Urothelium cell line (cell line): ENCODE measurements around the gene RIN3.

ENCODE experiments used
- DNase-seq: peaks from one replicate; pipeline ENCODE4 v3.0.0; 2011; ENCODE audit warnings: low spot score, mixed read lengths
- FAIRE-seq: peaks from 2 replicates; lab custom pipeline; 2011; peaks lifted over from hg19 to GRCh38; lab: Jason Lieb, UNC

RIN3 gene

GRCh38 chr14:92595267-92595666 is 81.7 kb downstream of the RIN3 start:
- FAIRE-seq, result no peak
- DNase-seq, result no peak

- FAIRE-seq, result no peak
- no peak for DNase-seq
Measured at GRCh38 chr14:92596331-92596907, 82.8 kb downstream of the RIN3 start.

DNA sequence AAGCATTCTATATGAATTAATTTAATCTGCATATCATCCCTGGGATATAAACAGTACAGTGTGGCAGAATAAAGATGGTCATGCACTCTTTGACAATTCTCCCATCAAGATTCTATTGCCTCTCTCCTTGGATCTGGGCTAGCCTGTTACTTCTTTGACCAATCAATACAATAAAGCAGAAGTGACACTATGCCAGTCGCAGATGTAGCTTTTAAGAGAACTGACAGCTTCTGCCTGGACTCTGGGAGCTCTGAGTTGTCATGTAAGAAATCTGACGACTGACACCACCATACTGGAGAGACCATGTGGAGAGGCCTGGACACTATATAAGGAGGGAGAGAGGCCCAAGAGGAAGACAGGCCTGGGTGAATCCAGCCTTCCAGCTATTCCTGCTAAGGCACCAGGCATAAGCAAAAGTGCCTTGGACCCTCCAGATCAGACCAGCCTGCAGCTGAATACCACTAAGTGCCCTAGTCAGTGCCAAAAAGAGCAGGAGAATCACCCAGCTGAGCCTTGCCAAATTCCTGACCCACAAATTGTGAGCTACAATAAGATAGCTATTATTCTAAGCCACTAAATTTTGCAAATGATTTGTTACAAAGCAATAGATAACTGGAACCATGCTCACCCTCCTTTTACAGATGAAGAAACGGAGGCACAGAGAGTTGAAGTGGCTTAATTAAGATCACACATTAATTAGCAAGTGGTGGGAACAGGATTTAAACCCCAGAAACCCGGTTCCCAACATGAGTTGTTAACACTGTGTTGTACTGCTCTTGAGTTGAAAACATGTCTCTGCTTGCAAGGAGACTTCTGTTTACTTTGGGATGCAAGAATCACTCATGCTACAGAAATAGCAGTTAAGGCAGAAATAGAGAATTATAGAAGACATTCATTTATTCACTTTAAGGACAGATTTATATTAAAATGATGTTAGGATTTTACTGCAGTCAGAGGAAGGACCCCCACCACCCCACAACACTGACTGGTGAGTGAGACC is 84.6 kb downstream of the RIN3 start:
- no peak for FAIRE-seq
- DNase-seq, result no peak

DNA sequence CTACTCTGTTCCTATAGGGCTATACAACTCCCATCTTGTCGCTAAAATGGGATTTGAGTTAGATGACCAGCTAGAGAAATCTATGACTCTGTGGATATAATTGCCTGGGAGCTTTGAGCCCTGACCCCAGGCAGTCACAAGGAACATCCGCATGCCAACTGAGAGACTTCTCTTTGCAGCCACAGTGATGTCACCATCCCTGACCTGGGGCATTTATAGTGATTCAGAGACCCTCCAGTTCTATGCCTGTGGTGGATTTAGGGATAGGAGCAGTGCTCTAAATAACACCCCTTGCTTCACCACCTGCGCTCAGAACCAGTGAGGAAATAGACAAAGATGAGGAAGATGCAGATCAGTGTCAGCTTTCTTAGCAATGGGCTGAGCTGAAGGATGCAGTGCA is 86.2 kb downstream of the RIN3 start:
- FAIRE-seq (no peak), DNase-seq (no peak)

- DNase-seq (peak; percentile 32), FAIRE-seq (no peak)
Measured at GRCh38 chr14:92600318-92601053, 86.9 kb downstream of the RIN3 start.

GRCh38 chr14:92601131-92601710 is 87.6 kb downstream of the RIN3 start:
- DNase-seq, result no peak
- FAIRE-seq, result no peak

DNA sequence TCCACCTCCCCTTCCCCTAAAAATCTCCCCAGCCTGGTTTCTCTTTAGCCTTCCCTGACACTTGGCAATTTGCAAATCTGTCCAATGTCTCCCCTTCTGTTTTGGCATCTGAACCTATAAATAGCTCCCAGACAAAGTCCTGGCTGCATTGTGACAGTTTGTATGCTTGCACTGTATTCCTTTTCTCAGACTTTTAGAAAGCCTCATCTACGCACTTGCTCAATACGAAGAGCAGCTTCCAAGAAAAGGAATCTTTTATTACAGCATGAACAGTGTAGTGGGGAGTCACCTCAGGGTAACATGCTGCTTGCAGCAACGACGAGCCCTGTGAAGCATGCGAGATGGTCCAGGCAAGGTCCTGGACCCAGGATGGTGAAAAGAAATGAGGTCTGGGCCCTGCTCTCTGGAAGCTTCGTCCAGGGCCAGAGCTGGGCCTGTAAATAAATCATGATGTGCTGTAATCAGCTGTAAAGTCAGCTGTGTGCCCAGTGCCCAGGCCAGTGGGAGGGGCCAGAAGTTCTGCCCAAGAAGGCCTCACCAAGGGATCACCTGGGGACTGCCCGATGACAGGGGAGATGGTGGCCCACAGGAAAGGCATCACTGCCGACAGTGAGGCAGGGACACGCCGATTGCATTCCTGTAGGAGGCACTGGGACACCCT is 88.3 kb downstream of the RIN3 start:
- DNase-seq (no peak), FAIRE-seq (no peak)

GRCh38 chr14:92603309-92604242 is 90.0 kb downstream of the RIN3 start:
- FAIRE-seq (no peak), DNase-seq (peak; percentile 58)

- FAIRE-seq (no peak), DNase-seq (no peak)
Measured at GRCh38 chr14:92605274-92605940, 91.8 kb downstream of the RIN3 start.

- no peak for DNase-seq
- no peak for FAIRE-seq
Measured at GRCh38 chr14:92607251-92607650, 93.7 kb downstream of the RIN3 start.

GRCh38 chr14:92607702-92608429 is 94.3 kb downstream of the RIN3 start:
- no peak for FAIRE-seq
- no peak for DNase-seq

DNA sequence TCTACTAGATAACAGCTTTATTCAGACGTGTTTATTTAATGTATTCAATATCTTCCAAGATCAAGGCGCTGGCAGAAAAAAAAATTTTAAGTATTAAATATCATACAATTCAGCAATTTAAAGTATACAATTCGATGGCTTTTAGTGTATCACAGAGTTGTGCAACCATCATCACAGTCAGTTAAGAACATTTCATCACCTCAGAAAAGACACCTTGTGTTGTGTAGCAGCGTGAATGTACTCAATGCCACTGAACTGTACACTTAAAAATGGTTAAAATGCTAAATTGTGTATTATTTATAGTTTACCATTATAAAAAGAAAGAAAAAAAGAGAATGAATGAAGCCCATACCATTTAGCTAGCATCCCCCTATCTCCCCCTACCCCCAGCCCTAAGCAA is 96.4 kb downstream of the RIN3 start:
- no peak for DNase-seq
- no peak for FAIRE-seq

GRCh38 chr14:92610849-92611271 is 97.3 kb downstream of the RIN3 start:
- FAIRE-seq, result no peak
- DNase-seq, result no peak

GRCh38 chr14:92613008-92613658 is 99.6 kb downstream of the RIN3 start:
- DNase-seq, result no peak
- no peak for FAIRE-seq

DNA sequence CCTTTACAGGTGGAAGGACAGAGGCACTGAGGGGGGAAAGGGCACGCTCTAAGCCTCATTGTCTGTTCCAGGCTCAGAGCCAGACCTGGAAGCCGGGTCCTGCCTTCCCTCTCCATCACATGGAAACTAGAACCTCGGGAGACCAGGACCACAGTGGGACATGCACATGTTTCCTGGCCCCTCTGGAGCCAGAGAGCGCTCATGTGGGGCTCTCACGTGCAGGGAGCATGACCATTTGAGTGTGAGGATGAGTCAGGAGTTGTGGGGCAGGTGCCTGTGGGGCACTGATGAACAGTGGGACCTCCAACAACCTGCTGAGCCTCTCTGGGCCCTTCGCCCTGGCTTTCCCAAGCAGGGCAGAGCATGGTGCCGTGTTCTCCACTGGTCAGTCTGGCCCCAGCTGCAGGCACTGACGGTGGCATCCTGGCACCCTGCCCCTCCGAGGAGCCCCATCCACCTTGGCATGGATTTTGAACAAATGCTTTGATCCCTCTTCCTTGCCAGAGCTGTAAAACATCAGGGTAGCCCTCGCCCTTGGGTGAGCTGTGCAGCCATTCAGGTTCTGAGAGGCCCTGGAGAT is 100.2 kb downstream of the RIN3 start:
- DNase-seq (no peak), FAIRE-seq (no peak)

DNA sequence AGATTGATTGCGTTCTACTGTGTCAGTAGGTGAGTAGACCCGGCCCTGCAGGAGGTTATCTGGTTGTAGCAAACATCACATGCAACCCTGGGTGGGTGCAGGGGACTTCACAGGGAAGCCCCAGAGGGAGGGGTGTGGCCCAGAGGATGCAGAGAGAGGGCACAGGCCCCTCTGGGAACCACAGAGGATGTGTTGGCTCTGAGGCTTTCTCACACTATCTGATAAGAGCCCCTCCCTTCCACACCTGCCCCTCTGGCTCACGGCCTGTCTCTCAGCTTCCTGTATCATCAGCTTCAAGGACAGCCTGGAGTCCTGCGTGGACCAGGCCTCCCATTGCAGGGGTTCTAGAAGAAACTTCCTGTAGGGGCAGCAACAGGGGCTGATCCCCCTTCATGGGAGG is 101.9 kb downstream of the RIN3 start:
- DNase-seq, result no peak
- FAIRE-seq, result no peak

- DNase-seq (no peak), FAIRE-seq (no peak)
Measured at GRCh38 chr14:92616178-92616577, 102.6 kb downstream of the RIN3 start.
